SJCRH30 (cell line): Measurements from ENCODE around the gene ERBB2. TPM values are rescaled to one million over a fixed set of nuclear protein-coding genes. Genes with fewer than 3 reads are reported as not detected.
"Not testable (repeated sequence)": the region's sequence is repeated elsewhere in the genome, so short reads cannot be mapped to it uniquely, and the experiment has no call there.

Source experiments
- DNase-seq, 2 experiments: peaks; one replicate each; pipeline ENCODE4 v3.0.0-alpha.2; 2015 to 2020
- H3K27ac ChIP-seq: fragments of 250-450 bp; sonication (Bioruptor Pico); 2 replicates; pipeline ENCODE4 v1.5.1; 2020; ENCODE audit warnings: mild to moderate bottlenecking, moderate library complexity
- H3K27me3 ChIP-seq: fragments of 250-450 bp; sonication (Bioruptor Pico); 2 replicates; pipeline ENCODE4 v1.5.1; 2020; ENCODE audit warnings: mild to moderate bottlenecking, moderate library complexity
- H3K36me3 ChIP-seq: fragments of 250-450 bp; sonication (Bioruptor Pico); 2 replicates; pipeline ENCODE4 v1.5.1; 2020; ENCODE audit warnings: mild to moderate bottlenecking, moderate library complexity
- H3K4me1 ChIP-seq: fragments of 250-450 bp; sonication (Bioruptor Pico); 2 replicates; pipeline ENCODE4 v1.5.1; 2020; ENCODE audit warnings: mild to moderate bottlenecking, moderate library complexity
- H3K4me3 ChIP-seq: fragments of 250-450 bp; sonication (Bioruptor Pico); 2 replicates; pipeline ENCODE4 v1.5.1; 2020; ENCODE audit warnings: mild to moderate bottlenecking, moderate library complexity
- H3K9me3 ChIP-seq: fragments of 250-450 bp; sonication (Bioruptor Pico); replicated peaks from 2 replicates; pipeline ENCODE4 v1.5.1; 2020; ENCODE audit warnings: mild to moderate bottlenecking, moderate library complexity
- total RNA-seq: library from RNA; depleted of rRNA; stranded (reverse); fragments of >200 nt; shearing (Covaris generic); gene quantifications from 2 replicates; pipeline ENCODE4 v1.2.3, GENCODE V29; 2014

The ERBB2 gene
- total RNA-seq, 1 experiment from 2014 or later = 8.7 TPM

DNA sequence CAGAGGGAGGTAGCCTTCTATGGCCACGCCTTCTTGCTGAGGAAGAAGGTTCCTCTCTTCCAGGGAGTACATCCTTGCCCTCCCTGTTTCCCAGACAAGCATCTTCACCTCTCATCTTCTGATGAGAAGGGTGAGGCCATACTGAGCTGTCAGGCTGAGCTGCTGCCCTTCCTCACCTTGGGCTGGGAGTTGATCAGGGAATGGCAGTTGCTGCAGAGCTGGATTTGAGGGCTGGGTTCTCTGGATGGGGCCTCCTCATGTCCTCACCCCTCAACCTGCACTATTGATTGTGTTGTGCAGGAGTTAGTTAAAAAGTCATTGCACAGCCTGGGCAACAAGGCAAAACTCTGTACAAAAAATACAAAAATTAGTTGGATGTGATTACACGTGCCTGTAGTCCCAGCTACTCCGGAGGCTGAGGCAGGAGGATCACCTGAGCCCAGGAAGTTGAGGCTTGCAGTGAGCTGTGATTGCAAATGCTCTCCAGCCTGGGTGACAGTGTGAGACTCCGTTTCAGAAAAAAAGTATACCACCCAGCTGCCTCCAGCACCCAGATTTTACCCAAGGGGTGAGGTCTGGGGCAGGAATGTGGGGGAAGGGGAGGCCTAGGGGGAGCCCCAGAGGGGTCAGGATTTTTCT lies 2.0 kb downstream of the ERBB2 start:
- H3K27ac ChIP-seq = no peak overlapping the region
- DNase-seq = no peak
- H3K4me1 ChIP-seq = peaks cover 4% of the 10 kb centered on the region; the same call in 1 of the 2 replicates
- H3K9me3 ChIP-seq = no peaks in the 10 kb centered on the region
- no peak overlapping the region for H3K4me3 ChIP-seq
- H3K36me3 ChIP-seq = no peaks in the 10 kb centered on the region
- no peaks in the 10 kb centered on the region for H3K27me3 ChIP-seq

DNA sequence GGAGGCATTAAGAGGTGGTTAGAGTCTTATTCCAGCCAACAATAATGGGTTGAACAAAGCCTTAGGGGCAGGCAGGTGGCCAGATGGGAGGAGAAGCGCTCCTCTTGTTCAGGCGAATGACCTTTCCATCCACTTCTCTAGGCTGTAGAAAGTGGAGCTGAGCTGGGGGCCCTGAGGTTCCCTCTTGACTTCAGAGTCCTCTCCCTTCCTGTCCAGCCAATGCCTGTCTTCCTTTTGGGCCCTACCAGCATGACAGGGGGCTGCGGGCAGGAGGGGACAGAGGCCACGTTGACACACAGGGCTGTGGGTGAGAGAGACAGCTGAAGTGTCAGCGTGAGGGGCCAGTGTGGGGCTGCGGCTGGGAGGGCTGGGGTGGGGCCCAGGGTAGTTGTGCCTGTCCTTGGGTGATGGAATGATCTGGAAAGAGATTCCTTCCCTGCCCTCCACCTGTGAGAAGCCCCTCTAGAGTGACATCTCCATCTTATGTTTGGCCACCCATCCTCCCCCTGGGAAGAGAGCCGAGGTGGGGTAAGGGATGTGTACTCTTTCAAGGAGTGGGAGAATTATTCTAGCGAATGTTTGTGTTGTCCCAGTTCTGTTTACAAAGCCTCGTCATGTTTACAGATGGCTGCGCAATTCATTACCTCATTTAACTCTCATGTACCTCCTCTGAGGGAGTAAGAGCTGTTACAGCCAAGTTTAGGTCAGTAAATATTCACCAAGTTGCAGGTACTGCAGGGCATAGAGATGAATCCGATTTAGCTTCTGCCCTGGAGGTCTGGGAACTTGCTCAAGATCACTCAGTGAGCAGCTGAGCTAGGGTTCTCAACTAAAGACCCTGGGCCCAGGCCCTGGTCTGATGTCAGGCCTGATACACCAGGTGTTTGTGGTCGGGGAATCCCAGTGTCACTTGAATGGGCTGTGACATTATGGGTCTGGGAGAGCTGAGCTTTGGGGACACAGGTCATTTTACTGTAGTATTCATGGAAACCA lies 3.3 kb downstream of the ERBB2 start:
- Histone ChIP-seq H3K4me3 (no peak overlapping the region), H3K27ac (no peak overlapping the region), H3K36me3 (no peaks in the 10 kb centered on the region), H3K4me1 (peaks cover 4% of the 10 kb centered on the region; the same call in 1 of the 2 replicates), H3K27me3 (no peaks in the 10 kb centered on the region), H3K9me3 (no peaks in the 10 kb centered on the region)
- no peak for DNase-seq

DNA sequence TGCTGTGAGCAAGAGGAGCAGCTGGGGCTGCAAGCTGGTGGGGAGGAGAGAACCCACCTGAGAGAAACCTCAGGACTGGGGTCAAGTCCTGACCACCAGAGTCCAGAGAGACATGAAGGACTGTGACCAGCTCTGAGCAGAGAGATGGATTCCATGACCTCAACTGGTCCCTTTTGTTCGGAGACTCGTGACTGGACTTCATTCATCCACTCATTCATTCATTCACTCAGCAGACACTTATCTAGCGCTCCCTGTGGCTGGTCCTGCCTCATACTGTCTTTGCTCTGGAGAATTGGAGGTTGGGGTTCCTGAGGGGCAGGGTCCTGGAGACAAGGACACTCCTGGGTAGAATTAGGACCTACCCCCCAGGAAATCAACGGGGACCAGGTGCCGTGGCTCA lies 4.0 kb downstream of the ERBB2 start:
- Histone ChIP-seq H3K4me1 (peaks cover 4% of the 10 kb centered on the region; the same call in 1 of the 2 replicates), H3K36me3 (no peaks in the 10 kb centered on the region), H3K9me3 (no peaks in the 10 kb centered on the region), H3K27ac (no peak overlapping the region), H3K27me3 (no peaks in the 10 kb centered on the region), H3K4me3 (no peak overlapping the region)
- no peak for DNase-seq

DNA sequence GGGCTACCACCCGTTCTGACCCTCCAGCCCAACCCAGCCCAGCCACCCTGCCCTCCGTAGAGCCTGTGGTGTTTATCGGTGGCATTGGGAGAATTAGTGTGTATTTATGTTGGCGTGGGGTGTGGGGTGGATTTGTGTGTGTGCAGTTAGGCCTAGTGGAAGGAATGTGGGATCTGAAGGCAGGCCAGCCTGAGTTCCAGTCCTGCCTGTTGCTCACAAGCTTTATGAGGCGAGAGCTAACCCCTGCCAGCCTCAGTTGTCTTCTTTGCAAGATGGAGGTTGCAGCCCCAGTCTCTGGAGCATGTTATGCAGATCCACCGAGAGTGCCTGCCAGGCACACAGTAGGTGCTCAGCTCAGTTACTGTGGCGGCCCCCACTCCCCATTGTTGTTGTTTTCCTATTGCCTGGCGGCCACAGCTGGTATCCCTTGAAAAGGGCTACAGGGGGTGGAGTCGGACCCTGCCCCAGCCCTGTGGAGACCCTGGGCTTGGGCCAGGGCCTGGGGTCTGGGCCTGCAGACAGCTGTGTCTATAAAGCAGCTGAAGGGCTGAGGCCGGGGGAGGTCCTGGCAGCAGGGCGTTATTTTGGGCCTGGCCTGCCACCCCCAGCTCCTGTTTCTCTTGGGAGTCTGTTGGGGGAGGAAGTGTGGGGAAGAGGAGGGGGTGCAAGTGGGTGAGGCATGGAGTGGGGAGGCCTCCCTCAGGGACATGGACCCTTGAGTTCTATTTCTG lies 5.1 kb downstream of the ERBB2 start:
- DNase-seq = no peak
- Histone ChIP-seq H3K4me3 (no peak overlapping the region), H3K9me3 (no peaks in the 10 kb centered on the region), H3K27ac (no peak overlapping the region), H3K27me3 (no peaks in the 10 kb centered on the region), H3K36me3 (no peaks in the 10 kb centered on the region), H3K4me1 (peaks cover 4% of the 10 kb centered on the region; the same call in 1 of the 2 replicates)

DNA sequence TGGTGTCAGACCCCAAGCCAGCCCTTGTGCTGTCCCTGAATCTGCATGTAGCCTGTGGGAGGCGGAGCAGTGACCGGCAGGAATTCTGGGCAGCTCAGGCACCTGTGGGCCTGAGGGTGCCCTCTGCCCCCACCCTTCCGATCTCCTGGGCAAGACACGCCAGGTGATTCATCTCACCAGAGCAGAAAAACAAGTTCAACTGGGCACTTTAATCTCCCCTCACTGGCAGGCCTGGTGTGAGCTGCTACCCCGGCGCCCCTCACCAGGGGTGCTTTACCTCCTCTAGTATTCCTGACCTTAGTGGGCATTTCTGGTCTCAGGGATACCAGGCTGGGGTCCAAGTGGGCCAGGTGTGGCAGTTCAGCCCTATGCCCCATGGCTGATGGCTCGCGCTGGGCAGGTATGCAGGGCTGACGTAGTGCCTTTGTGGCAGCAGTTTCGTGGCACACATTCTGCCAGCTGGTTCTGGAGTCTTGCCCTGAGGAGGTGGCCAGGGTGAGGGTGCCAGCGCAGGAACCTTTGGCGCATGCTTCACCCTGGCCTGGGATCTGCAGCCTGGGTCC lies 6.0 kb downstream of the ERBB2 start:
- Histone ChIP-seq H3K36me3 (no peaks in the 10 kb centered on the region), H3K9me3 (no peaks in the 10 kb centered on the region), H3K4me1 (peaks cover 4% of the 10 kb centered on the region; the same call in 1 of the 2 replicates), H3K27me3 (no peaks in the 10 kb centered on the region), H3K27ac (no peak overlapping the region), H3K4me3 (no peak overlapping the region)
- DNase-seq = no peak

DNA sequence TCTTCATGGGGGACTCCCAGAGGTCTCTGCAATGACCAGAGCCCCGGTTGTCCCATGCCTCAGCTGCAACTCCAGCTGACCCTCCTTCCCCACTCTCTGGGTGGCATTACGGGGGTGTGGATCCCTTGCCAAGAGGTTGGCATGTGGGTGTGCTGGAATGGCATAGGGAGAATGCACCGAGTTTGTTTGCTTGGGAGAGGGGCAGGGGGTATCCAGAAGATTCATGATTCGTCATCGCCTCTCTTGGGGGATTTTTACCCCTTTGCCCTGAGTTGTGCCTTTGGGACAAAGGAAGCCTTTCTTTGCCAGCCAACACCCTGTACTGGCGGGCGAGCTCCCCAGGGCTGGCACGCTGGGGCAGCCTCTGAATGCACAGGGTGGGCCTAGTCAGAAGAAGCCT lies 6.5 kb downstream of the ERBB2 start:
- no peak for DNase-seq
- Histone ChIP-seq H3K9me3 (no peaks in the 10 kb centered on the region), H3K36me3 (no peaks in the 10 kb centered on the region), H3K4me3 (no peak overlapping the region), H3K27ac (no peak overlapping the region), H3K27me3 (no peaks in the 10 kb centered on the region), H3K4me1 (peaks cover 4% of the 10 kb centered on the region; the same call in 1 of the 2 replicates)

DNA sequence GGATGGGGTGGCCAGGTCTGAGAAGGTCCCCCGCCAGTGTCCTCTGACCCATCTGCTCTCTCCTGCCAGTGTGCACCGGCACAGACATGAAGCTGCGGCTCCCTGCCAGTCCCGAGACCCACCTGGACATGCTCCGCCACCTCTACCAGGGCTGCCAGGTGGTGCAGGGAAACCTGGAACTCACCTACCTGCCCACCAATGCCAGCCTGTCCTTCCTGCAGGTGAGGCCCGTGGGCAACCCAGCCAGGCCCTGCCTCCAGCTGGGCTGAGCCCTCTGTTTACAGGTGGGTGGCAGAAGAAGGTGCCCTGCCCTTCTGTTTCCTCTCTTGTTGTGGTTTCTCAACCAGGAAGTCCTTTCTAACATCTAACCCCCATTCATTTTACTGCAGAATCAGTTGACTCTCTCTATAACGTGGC lies 7.1 kb downstream of the ERBB2 start:
- no peak overlapping the region for H3K27ac ChIP-seq
- H3K4me1 ChIP-seq = peaks cover 4% of the 10 kb centered on the region; the same call in 1 of the 2 replicates
- no peak overlapping the region for H3K4me3 ChIP-seq
- H3K27me3 ChIP-seq = no peaks in the 10 kb centered on the region
- no peaks in the 10 kb centered on the region for H3K9me3 ChIP-seq
- no peak for DNase-seq
- no peaks in the 10 kb centered on the region for H3K36me3 ChIP-seq

DNA sequence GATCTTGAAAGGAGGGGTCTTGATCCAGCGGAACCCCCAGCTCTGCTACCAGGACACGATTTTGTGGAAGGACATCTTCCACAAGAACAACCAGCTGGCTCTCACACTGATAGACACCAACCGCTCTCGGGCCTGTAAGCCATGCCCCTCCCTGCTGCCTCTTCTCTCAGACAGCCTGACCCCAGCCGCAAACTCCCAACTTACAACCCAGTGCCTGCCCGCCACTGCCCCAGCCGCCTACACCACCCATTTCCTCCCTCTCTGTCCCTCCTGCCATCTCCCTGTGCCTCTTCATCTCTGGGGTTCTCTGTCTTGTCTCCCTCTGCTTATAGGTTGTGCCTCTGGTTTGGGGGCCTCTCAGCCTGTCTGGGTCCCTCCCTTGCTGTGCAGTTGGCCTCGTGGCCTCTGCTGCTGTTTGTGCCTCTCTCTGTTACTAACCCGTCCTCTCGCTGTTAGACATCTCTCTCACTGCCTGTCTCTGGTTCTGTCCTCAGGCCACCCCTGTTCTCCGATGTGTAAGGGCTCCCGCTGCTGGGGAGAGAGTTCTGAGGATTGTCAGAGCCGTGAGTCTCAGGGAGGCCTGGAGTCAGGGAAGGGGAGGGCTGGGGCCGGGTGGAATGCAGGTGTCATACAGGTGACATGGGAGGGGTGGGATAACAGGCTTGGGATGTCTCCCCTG lies 9.6 kb downstream of the ERBB2 start:
- DNase-seq = no peak
- H3K36me3 ChIP-seq = no peaks in the 10 kb centered on the region
- H3K4me3 ChIP-seq = no peak overlapping the region

DNA sequence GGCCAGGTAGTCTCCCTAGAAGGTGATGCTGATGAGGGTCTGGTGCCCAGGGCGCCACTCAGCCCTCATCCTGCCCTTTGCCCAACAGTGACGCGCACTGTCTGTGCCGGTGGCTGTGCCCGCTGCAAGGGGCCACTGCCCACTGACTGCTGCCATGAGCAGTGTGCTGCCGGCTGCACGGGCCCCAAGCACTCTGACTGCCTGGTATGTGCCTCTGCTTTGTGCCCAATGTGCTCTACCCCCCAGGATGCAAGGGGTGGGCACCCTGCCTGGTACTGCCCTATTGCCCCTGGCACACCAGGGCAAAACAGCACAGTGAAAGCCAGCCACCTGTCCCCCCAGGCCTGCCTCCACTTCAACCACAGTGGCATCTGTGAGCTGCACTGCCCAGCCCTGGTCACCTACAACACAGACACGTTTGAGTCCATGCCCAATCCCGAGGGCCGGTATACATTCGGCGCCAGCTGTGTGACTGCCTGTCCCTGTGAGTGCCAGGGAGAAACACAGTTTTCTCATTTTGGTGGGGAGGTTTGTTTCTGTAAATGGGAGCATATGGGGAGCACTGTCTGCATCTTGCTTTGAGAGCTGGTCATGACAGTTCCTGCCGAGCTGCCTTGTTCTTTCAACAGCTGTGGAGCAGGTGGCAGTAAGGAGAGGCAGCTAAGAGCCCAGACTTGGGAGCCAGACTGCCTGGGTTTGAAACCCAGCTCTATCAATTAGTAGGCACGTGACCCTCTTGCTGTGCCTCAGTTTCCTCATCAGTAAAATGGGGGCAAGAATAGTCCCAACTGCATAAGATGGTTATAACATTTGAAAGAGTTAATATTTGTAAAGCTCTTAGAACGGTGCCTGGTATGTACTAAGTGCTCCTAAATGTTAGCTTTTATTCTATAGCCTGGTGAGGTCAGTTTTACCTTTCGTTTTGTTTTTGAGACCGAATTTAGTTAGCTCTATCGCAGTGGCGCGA lies 10.4 kb downstream of the ERBB2 start:
- H3K27me3 ChIP-seq = no peaks in the 10 kb centered on the region
- no peak for DNase-seq
- no peak overlapping the region for H3K27ac ChIP-seq
- H3K4me3 ChIP-seq = no peak overlapping the region
- no peaks in the 10 kb centered on the region for H3K9me3 ChIP-seq
- no peaks in the 10 kb centered on the region for H3K4me1 ChIP-seq
- no peaks in the 10 kb centered on the region for H3K36me3 ChIP-seq

More for the DNA sequence above, 9.6 kb downstream of the ERBB2 start:
- Histone ChIP-seq H3K9me3 (no peaks in the 10 kb centered on the region), H3K4me1 (no peaks in the 10 kb centered on the region), H3K27ac (no peak overlapping the region), H3K27me3 (no peaks in the 10 kb centered on the region)

DNA sequence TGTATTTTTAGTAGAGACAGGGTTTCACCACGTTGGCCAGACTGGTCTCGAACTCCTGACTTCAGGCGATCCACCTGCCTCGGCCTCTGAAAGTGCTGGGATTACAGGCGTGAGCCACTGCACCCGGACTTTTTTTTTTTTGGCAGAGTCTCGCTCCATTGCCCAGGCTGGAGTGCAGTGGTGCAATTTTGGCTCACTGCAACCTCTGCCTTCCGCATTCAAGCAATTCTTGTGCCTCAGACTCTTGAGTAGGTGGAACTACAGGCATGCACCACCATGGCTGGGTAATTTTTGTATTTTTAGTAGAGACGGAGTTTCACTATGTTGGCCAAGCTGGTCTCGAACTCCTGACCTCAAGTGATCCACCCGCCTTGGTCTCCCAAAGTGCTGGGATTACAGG lies 11.2 kb downstream of the ERBB2 start:
- not testable (repeated sequence) for H3K9me3 ChIP-seq, H3K27me3 ChIP-seq, H3K36me3 ChIP-seq

DNA sequence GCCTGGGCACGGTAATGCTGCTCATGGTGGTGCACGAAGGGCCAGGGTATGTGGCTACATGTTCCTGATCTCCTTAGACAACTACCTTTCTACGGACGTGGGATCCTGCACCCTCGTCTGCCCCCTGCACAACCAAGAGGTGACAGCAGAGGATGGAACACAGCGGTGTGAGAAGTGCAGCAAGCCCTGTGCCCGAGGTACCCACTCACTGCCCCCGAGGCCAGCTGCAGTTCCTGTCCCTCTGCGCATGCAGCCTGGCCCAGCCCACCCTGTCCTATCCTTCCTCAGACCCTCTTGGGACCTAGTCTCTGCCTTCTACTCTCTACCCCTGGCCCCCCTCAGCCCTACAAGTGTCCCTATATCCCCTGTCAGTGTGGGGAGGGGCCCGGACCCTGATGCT lies 12.0 kb downstream of the ERBB2 start:
- H3K27me3 ChIP-seq = no peaks in the 10 kb centered on the region
- no peaks in the 10 kb centered on the region for H3K36me3 ChIP-seq

More for the DNA sequence above, 11.2 kb downstream of the ERBB2 start:
- DNase-seq, H3K4me3 ChIP-seq, H3K4me1 ChIP-seq, H3K27ac ChIP-seq: not testable (repeated sequence)

DNA sequence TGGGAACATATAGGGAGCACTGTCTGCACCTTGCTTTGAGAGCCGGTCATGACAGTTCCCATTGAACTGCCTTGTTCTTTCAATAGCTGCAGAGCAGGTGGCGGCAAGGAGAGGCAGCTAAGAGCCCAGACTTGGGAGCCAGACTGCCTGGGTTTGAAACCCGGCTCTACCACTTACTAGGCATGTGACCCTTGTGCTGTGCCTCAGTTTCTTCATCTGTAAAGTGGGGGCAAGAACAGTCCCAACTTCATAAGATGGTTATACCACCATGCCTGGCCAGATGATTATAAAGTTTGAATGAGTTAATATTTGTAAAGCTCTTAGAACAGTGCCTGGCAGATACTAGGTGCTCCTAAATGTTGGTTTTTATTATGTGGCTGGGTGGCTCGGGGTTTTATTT lies 14.4 kb downstream of the ERBB2 start:
- no peaks in the 10 kb centered on the region for H3K36me3 ChIP-seq
- H3K4me3 ChIP-seq = no peak overlapping the region
- H3K27ac ChIP-seq = no peak overlapping the region
- no peaks in the 10 kb centered on the region for H3K4me1 ChIP-seq
- DNase-seq = no peak
- no peaks in the 10 kb centered on the region for H3K27me3 ChIP-seq
- H3K9me3 ChIP-seq = no peaks in the 10 kb centered on the region

More for the DNA sequence above, 12.0 kb downstream of the ERBB2 start:
- Histone ChIP-seq H3K4me1 (no peaks in the 10 kb centered on the region), H3K27ac (no peak overlapping the region), H3K4me3 (no peak overlapping the region), H3K9me3 (no peaks in the 10 kb centered on the region)
- DNase-seq = no peak

DNA sequence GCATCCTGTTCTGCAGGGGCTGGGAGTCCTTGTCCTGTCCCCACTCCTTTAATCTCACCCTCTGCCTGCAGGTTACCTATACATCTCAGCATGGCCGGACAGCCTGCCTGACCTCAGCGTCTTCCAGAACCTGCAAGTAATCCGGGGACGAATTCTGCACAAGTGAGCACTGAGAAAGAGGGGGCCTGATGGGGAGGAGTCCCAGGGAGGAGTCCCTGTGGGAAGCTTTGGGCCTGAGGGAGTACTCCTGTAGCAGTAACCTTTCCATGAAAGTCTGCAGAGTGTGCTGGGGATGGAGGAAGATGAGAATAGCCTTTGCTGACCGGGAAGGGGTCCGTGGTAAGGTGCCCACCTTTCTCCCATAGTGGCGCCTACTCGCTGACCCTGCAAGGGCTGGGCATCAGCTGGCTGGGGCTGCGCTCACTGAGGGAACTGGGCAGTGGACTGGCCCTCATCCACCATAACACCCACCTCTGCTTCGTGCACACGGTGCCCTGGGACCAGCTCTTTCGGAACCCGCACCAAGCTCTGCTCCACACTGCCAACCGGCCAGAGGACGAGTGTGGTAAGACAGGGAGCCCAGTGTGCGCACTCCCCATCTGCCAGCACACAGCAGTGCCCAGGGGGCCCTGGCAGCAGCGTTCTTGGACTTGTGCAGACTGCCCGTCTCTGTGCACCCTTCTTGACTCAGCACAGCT lies 15.7 kb downstream of the ERBB2 start:
- no peak for DNase-seq
- Histone ChIP-seq H3K36me3 (no peaks in the 10 kb centered on the region), H3K9me3 (no peaks in the 10 kb centered on the region), H3K4me3 (no peak overlapping the region), H3K27me3 (no peaks in the 10 kb centered on the region), H3K27ac (no peak overlapping the region), H3K4me1 (no peaks in the 10 kb centered on the region)
